HCT116 (cell line): ENCODE results near the gene RBM33. TPM values are rescaled to one million over a fixed set of nuclear protein-coding genes. Genes with fewer than 3 reads are reported as not detected.

Source experiments
- ATF3 ChIP-seq: IDR thresholded peaks from 2 replicates; pipeline ENCODE4 v1.6.1; 2012
- FOSL1 ChIP-seq: IDR thresholded peaks from 2 replicates; pipeline ENCODE4 v1.6.1; 2012; ENCODE audit warnings: low read depth
- MAX ChIP-seq: IDR thresholded peaks from 2 replicates; pipeline ENCODE4 v1.6.1; 2012
- RAD21 ChIP-seq: IDR thresholded peaks from 2 replicates; pipeline ENCODE4 v1.6.1; 2012; ENCODE audit warnings: low read depth, mild to moderate bottlenecking
- REST ChIP-seq: IDR thresholded peaks from 2 replicates; pipeline ENCODE4 v1.6.1; 2012; ENCODE audit warnings: low read depth
- SIN3A ChIP-seq: IDR thresholded peaks from 2 replicates; pipeline ENCODE4 v1.6.1; 2012; ENCODE audit warnings: low read depth
- TCF7L2 ChIP-seq: IDR thresholded peaks from 2 replicates; pipeline ENCODE4 v1.7.0; 2011; ENCODE audit warnings: borderline replicate concordance, inconsistent platforms; ENCODE audit not compliant: insufficient read depth, insufficient read length; ENCODE audit errors: extremely low read depth
- ZBTB33 ChIP-seq: IDR thresholded peaks from 2 replicates; pipeline ENCODE4 v1.6.1; 2011; ENCODE audit warnings: mild to moderate bottlenecking, low read length, moderate library complexity; ENCODE audit not compliant: insufficient replicate concordance; ENCODE audit errors: extremely low read depth
- ZNF274 ChIP-seq: fragments of 200-500 bp; sonication (Bioruptor generic); IDR thresholded peaks from 2 replicates; pipeline ENCODE4 v1.6.1; 2014; ENCODE audit warnings: mild to moderate bottlenecking, low read depth, low read length, inconsistent platforms
- total RNA-seq: library from RNA; stranded (reverse); gene quantifications from one replicate; pipeline ENCODE4 v1.2.1, GENCODE V29; 2021; ENCODE audit not compliant: unreplicated experiment

RBM33 gene
- total RNA-seq, 1 experiment from 2014 or later, result 64.3 TPM

- TF ChIP-seq REST (no peak), ZBTB33 (no peak), MAX (no peak), FOSL1 (no peak), ZNF274 (no peak), ATF3 (no peak), RAD21 (no peak), TCF7L2 (no peak), SIN3A (no peak)
- TF ChIP-seq, all 23 proteins: peak for 0
Observed at GRCh38 chr7:155820788-155821187, 176.3 kb downstream of the RBM33 start (continued).
